CD4-positive, alpha-beta T cell (primary cell): ENCODE results near the gene SEMA6C. TPM values are rescaled to one million over a fixed set of nuclear protein-coding genes. Genes with fewer than 3 reads are reported as not detected.

Experiments used
- ATAC-seq: fragments of 200-7000 bp; cut with Tn5 transposase; one replicate; pipeline ENCODE4 v1.10.0; 2022; ENCODE audit warnings: mild to moderate bottlenecking; ENCODE audit not compliant: poor library complexity
- CTCF ChIA-PET: fragments of 350-600 bp; sonication (Branson Sonifier 250); formaldehyde crosslinking; loops from one replicate; lab custom pipeline; 2021; ENCODE audit warnings: antibody characterized with exemption, inconsistent platforms; lab: Charles Lee
- POLR2A ChIA-PET: fragments of 350-600 bp; sonication (Branson Sonifier 250); formaldehyde crosslinking; loops from one replicate; lab custom pipeline; 2021; ENCODE audit warnings: antibody characterized with exemption, inconsistent platforms; lab: Charles Lee
- DNase-seq, 14 experiments: peaks; one replicate each; pipeline ENCODE4 v3.0.0-alpha.2; 2013 to 2020; ENCODE audit warnings: mixed read lengths in 2 of 14
- H3K27ac ChIP-seq, 2 donors: one replicate each; pipeline versions ENCODE4 v1.5.1 to v1.7.0; 2013; ENCODE audit warnings: low read length in 2 of 2, low read depth in 1 of 2, mild to moderate bottlenecking in 1 of 2
- H3K27me3 ChIP-seq, 2 experiments: 1 replicate in 1 of 2; 2 replicates in 1 of 2; pipeline versions ENCODE4 v1.6.1 to v1.7.0; 2013; ENCODE audit warnings: low read length in 2 of 2, control low read depth in 1 of 2, mild to moderate bottlenecking in 1 of 2, moderate library complexity in 1 of 2; ENCODE audit not compliant: insufficient read depth in 2 of 2, control insufficient read depth in 1 of 2
- H3K36me3 ChIP-seq: one replicate; pipeline ENCODE4 v1.6.1; 2013; ENCODE audit warnings: low read length, control low read depth; ENCODE audit not compliant: insufficient read depth
- H3K4me1 ChIP-seq: one replicate; pipeline ENCODE4 v1.6.1; 2013; ENCODE audit warnings: low read length, control low read depth; ENCODE audit not compliant: insufficient read depth
- H3K4me3 ChIP-seq: one replicate; pipeline ENCODE4 v1.5.1; 2013; ENCODE audit warnings: mild to moderate bottlenecking, low read length, moderate library complexity
- H3K9me3 ChIP-seq, 2 experiments: 1 replicate in 1 of 2; 2 replicates in 1 of 2; pipeline versions ENCODE4 v1.6.1 to v1.7.0; 2013; ENCODE audit warnings: low read length in 2 of 2, mild to moderate bottlenecking in 2 of 2, control low read depth in 1 of 2, moderate library complexity in 1 of 2; ENCODE audit not compliant: control insufficient read depth in 1 of 2, insufficient read depth in 1 of 2
- H3K27ac Mint-ChIP-seq: one replicate; pipeline ENCODE4 v1.8.0; 2020; ENCODE audit warnings: mixed read lengths
- H3K27me3 Mint-ChIP-seq: one replicate; pipeline ENCODE4 v1.8.0; 2021; ENCODE audit warnings: mixed read lengths
- H3K36me3 Mint-ChIP-seq: one replicate; pipeline ENCODE4 v1.8.0; 2021; ENCODE audit warnings: low read depth, mixed read lengths
- H3K4me1 Mint-ChIP-seq: one replicate; pipeline ENCODE4 v1.8.0; 2021; ENCODE audit warnings: low read depth, mixed read lengths
- H3K4me3 Mint-ChIP-seq: one replicate; pipeline ENCODE4 v1.8.0; 2020; ENCODE audit warnings: mild to moderate bottlenecking, mixed read lengths
- H3K9me3 Mint-ChIP-seq: one replicate; pipeline ENCODE4 v1.8.0; 2020; ENCODE audit warnings: mixed read lengths
- CTCF ChIP-seq: fragments of 200-600 bp; IDR thresholded peaks from one replicate; pipeline ENCODE4 v1.8.0; 2022; ENCODE audit warnings: antibody characterized with exemption, mild to moderate bottlenecking
- intact Hi-C, 2 experiments: fragments of 100-400 bp; cut with DNase I in 1 of 2; cut with micrococcal nuclease in 1 of 2; formaldehyde crosslinking; loops; one replicate each; pipeline versions ENCODE4 v1.15.1 to v1.9.0; 2023 to 2025; cut with DNase I, micrococcal nuclease
- total RNA-seq, 174 experiments: library from RNA in 2 of 174; stranded (reverse) in 2 of 174; gene quantifications; one replicate each; pipeline ENCODE4 v1.2.3 and lab custom pipeline; 2021 to 2026

The SEMA6C gene
- total RNA-seq, 2 experiments from 2014 or later: 3.8 to 5.5 TPM

DNA sequence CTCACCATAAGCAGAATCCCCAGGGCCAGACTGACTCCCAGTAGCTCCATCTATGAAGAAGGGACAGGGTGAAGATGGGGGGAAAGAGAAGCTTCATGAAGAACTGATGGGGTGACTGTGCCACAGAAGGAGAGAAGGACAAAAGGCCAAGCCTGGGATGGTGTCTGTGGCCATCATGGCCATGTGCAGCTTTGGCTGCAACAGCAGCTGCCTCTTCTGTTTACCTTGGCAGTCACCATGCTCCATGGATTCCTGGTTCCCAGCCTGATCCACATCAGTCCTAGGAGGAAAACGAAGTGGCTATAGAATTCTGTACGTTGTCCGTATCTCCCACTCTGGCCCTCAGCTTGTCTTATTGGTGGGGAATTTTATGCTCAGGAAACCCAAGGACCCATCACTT, 12.0 kb downstream of the SEMA6C start:
- Histone ChIP-seq H3K27ac (no peak overlapping the region), H3K36me3 (no peaks in the 10 kb centered on the region), H3K9me3 (peaks cover 0 to 8% of the 10 kb centered on the region in 2 experiments), H3K27me3 (peaks cover 0 to 9% of the 10 kb centered on the region in 2 experiments), H3K4me1 (peaks cover 16% of the 10 kb centered on the region), H3K4me3 (no peak overlapping the region)
- Mint-ChIP-seq H3K27ac (no peak overlapping the region), H3K36me3 (peaks cover 7% of the 10 kb centered on the region), H3K4me1 (peaks cover 15% of the 10 kb centered on the region), H3K9me3 (no peaks in the 10 kb centered on the region), H3K4me3 (peak overlapping the region; percentile 43), H3K27me3 (no peaks in the 10 kb centered on the region)
- CTCF ChIA-PET: no interaction called here
- TF ChIP-seq CTCF: no peak
- POLR2A ChIA-PET: interaction anchor here (0.7 kb wide), 1 partner anchor 23 kb away, joined by 3 read pairs; no protein-coding TSS in a partner anchor
- DNase-seq (no peak), ATAC-seq (no peak)
- intact Hi-C loops: no loop called here

DNA sequence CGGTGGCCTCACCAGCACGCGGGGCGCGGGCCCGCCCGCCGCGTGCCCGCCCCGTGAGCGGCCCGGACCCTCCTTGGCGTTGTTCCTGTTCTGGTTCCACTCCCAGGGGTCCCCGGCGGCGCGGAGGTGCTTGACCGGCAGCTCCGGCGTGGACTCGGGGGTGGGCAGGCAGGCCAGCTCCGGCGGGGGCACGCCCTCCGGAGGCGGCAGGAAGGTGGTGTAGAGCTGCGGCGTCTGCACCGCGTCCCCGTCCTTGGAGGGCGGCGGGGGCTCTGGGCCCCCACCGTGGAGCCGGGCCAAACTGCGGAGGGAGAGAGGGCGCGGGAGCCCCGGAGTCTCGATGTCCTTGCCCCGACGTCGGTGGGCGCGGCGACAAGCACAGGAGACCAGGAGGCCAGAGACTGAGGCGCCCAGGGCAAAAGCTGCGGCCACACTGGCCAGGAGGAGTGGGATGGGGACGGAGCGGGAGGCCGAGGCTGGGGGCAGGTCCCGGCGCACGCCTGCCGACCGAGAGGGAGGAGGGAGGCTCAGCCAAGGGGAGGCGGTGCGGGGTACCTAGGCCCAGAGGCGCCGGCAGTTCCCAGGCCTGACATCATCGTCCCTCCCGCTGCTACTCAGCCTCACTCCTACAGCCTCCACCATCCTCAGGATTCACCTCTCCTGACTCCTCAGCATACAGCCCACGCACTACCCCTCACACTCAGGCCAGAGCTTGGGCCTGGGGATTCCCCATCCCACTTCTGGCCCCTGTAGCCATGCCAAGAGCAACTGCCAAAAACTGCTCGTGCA, 13.2 kb downstream of the SEMA6C start:
- H3K9me3 Mint-ChIP-seq: no peaks in the 10 kb centered on the region
- ChIA-PET POLR2A (no interaction called here), CTCF (no interaction called here)
- H3K4me3 Mint-ChIP-seq: no peak overlapping the region
- Histone ChIP-seq H3K4me1 (peaks cover 16% of the 10 kb centered on the region), H3K27ac (no peak overlapping the region), H3K4me3 (no peak overlapping the region), H3K36me3 (no peaks in the 10 kb centered on the region), H3K27me3 (peaks cover 0 to 9% of the 10 kb centered on the region in 2 experiments), H3K9me3 (peaks cover 0 to 8% of the 10 kb centered on the region in 2 experiments)
- peaks cover 10% of the 10 kb centered on the region for H3K36me3 Mint-ChIP-seq
- H3K27me3 Mint-ChIP-seq: no peaks in the 10 kb centered on the region
- TF ChIP-seq CTCF: no peak
- DNase-seq: peak in 1 of 14 experiments; percentile 27
- H3K27ac Mint-ChIP-seq: no peak overlapping the region
- intact Hi-C loops: no loop called here
- H3K4me1 Mint-ChIP-seq: peaks cover 15% of the 10 kb centered on the region
- ATAC-seq: no peak

- Mint-ChIP-seq H3K4me1 (peaks cover 15% of the 10 kb centered on the region), H3K4me3 (no peak overlapping the region), H3K27me3 (no peaks in the 10 kb centered on the region), H3K9me3 (no peaks in the 10 kb centered on the region), H3K27ac (no peak overlapping the region), H3K36me3 (peaks cover 10% of the 10 kb centered on the region)
- peaks cover 0 to 8% of the 10 kb centered on the region in 2 experiments for H3K9me3 ChIP-seq
- peaks cover 16% of the 10 kb centered on the region for H3K4me1 ChIP-seq
- intact Hi-C loops: no loop called here
- ATAC-seq (no peak), DNase-seq (no peak)
- POLR2A ChIA-PET: interaction anchor here (1.3 to 3.0 kb wide), 3 partner anchors 10 to 25 kb away, joined by 6 to 40 read pairs (median 6); partner anchors contain the start of gene TNFAIP8L2
- peaks cover 0 to 9% of the 10 kb centered on the region in 2 experiments for H3K27me3 ChIP-seq
- H3K36me3 ChIP-seq: no peaks in the 10 kb centered on the region
- no peak for TF ChIP-seq CTCF
- no peak overlapping the region for H3K27ac ChIP-seq
- no peak overlapping the region for H3K4me3 ChIP-seq
- CTCF ChIA-PET: no interaction called here
These were observed 14.0 kb downstream of the SEMA6C start for GRCh38 chr1:151132335-151133017.
